GM18519 (cell line): ENCODE results near the gene TDRD12.
"Not testable (repeated sequence)": the region's sequence is repeated elsewhere in the genome, so short reads cannot be mapped to it uniquely, and the experiment has no call there.

Experiments
- ATAC-seq: cut with Tn5 transposase; IDR thresholded peaks from one replicate; pipeline ENCODE4 v1.9.1; 2021; ENCODE audit warnings: mild to moderate bottlenecking, moderate library complexity; ENCODE audit not compliant: unreplicated experiment, low FRiP score

The TDRD12 gene

DNA sequence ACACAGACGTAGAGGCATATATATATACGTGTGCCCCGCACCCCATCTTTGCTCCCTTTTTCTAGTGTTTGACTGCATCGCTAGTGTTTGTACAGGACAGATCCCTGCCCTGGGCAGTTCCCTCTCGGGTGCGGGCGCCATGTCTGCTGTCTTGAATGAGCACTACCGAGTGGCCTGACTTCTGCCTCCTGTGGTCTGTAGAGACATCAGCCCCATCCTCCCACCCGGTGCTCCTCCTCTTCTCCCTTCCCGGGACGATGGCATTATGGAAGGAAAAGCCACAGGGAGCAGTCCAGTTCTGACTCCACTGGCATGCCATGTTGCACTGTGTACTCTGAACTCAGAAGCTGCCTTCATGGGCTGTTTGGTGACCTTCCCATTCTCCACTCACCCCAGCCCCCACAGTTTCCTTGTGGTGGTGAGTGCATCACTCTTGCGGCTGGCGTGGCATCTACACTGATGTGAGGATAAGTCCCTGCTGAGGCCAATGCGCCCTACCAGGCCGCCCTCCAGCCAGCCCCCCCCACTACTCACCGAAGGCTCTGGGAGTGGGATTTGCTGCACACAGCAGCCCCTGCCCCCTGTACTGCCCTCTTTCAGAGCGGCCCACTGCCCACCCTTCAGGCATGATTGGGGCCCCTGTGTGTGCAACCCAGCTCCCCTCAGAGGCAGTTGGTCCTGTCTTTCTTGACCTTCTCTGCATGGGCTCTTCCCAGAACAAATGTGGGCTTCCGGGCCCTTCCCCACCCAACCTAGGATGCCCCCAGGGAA lies 25.2 kb downstream of the TDRD12 start:
- no peak for ATAC-seq

DNA sequence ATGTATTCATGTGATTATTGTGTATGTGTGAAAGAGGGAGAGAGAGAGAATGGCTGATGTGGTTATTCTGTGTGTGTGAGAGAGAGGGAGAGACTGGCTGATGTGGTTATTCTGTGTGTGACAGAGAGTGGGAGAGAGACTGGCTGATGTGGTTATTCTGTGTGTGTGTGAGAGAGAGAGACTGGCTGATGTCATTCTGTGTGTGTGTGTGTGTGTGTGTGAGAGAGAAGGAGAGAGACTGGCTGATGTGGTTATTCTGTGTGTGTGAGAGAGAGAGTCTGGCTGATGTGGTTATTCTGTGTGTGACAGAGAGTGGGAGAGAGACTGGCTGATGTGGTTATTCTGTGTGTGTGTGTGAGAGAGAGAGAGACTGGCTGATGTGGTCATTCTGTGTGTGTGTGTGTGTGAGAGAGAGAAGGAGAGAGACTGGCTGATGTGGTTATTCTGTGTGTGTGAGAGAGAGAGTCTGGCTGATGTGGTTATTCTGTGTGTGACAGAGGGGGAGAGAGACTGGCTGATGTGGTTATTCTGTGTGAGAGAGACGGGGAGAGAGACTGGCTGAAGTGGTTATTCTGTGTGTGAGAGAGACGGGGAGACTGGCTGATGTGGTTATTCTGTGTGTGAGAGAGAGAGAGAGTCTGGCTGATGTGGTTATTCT lies 26.2 kb downstream of the TDRD12 start:
- ATAC-seq = not testable (repeated sequence)

- ATAC-seq = not testable (repeated sequence)
Measured at GRCh38 chr19:32746631-32747196, 27.1 kb downstream of the TDRD12 start.

DNA sequence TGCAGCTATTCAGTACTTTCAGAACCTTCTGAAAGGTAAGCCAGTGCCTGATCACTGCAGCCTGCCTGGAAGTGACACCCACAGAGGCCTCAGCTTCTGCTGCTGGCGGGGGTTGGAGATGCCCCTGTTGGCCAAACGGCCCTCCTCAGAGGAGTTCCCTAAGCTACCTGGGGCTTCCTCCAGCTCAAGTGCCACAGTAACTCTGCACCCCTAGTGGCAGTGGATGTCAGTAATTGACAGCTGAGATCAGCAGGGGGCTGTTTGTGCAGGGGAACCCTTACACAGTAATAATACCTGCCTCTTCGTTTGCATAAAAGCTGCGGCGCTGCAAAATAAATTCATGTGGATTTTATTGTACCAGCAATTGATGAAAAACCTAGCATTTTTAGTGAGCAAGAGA lies 28.9 kb downstream of the TDRD12 start:
- no peak for ATAC-seq

GRCh38 chr19:32748948-32749347 lies 29.4 kb downstream of the TDRD12 start:
- no peak for ATAC-seq

DNA sequence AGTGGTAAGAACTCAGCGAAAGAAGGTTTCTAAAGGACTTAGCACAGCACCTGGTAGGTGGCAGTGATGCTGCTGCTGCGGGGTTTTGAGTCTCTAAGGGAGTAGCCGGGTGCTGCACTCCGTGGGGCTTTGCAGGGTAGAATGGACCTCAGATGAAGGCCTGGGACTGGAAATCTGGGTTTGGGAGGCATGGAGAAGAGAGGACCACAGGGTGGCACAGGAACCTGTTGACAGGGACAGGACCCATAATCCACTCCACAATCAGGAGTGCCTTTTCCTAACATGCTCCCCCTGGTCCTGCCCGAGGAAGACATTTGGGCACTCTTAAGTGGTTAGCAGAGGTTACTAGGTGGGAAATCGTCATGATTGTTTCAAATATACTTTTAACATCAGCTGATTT lies 29.8 kb downstream of the TDRD12 start:
- no peak for ATAC-seq

GRCh38 chr19:32750441-32751055 lies 31.0 kb downstream of the TDRD12 start:
- ATAC-seq = no peak

DNA sequence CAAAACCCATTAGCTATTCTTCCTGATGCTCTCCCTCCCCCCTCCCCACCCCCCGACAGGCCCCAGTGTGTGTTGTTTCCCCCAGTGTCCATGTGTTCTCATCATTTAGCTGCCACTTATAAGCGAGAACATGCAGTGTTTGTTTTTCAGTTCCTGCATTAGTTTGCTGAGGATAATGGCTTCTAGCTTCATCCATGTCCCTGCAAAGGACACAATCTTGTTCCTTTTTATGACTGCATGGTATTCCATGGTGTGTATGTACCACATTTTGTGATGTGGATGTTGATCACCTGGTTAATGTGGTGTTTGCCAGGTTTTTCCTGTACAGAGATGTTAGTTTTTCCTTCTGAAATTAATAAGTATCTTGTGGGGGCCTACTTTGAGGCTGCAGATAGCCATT lies 31.5 kb downstream of the TDRD12 start:
- ATAC-seq = no peak

- no peak for ATAC-seq
Measured at GRCh38 chr19:32757189-32757588, 37.6 kb downstream of the TDRD12 start.

GRCh38 chr19:32765365-32765764 lies 45.8 kb downstream of the TDRD12 start:
- not testable (repeated sequence) for ATAC-seq

DNA sequence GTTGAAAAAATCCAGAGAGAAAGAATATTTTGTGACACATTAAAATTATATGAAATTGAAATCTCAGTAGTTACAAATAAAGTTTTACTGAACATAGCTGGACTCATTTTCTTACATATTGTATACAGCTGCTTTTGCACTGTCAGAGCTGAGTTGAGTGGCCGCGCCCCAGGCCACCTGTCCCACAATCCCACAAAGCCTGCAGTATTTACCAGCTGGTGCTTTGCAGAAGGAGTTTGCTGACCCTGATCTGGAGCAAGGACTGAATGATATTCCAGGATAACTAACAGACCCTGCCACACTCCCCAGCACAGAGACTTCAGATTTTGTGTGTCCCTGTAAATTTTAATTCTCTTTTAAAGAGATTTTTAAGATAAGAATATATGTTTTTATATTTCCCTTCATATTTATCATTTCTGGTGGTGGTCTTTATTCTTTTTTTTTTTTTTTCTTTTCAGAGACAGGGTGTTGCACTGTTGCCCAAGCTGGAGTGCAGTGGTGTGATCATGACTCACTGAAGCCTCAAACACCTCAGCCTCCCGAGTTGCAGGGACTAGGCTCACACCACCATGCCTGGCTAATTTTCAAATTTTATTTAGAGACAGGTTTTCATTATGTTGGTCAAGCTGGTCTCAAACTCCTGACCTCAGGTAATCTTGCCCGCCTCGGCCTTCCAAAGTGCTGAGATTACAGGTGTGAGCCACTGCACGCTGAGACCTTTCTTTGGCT lies 48.5 kb downstream of the TDRD12 start:
- ATAC-seq = no peak

DNA sequence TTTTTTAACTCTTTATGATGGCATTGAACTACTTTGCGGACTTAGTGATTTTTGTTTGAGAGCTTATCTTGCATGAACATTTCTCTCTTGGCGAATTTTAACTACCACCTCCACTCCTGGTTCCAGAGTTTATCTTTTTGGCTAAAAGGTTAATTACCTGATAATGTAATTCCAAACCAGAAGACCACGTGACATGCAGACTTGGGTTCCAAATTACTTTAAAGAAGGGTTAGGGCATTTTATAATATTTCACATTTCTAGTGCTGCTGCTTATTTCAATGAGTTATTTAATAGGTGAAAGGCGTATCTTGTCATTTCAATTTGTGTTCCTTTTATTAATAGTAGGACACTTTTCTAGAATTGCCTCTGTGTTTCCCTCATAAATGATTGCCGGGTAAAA lies 52.0 kb downstream of the TDRD12 start:
- no peak for ATAC-seq

DNA sequence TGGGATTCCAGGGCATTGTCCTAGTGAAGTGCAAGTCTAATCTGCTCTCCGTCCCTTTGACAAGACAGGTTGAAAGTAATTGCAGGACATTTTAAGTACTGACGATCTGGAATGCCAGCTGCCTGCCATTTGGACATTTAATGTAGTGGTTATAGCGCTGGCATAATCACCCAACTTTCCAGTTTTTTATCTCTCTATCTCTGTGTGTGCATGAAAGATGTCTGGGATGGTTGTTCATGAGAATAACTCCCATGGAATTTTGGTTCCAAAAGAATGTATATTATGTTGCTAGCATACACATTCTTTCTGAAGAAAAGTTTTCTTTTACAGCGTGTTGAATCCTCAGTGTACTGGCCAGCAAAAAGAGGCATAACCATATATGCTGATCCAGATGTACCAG lies 53.6 kb downstream of the TDRD12 start:
- no peak for ATAC-seq

DNA sequence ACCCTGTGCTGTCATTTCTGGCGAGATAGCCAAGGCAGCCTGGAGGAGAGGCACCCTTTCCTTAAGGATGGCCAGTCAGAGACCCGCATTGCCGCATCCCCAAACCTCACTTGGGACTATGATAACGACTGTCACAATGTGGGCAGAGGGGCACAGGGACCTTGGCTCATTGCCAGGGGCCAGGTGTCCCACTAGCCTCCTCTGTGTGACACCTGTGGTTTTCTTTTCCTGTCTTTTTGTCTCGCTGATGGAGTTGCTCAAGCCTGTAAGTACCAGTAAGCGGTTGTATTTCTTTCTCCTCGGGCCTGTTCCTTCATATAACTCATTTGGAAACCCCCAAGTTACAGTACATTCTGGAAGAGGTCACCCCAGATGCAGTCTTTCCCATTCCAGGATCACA lies 59.5 kb downstream of the TDRD12 start:
- ATAC-seq = no peak

GRCh38 chr19:32781280-32781679 lies 61.7 kb downstream of the TDRD12 start:
- no peak for ATAC-seq

- not testable (repeated sequence) for ATAC-seq
Measured at GRCh38 chr19:32782089-32782488, 62.5 kb downstream of the TDRD12 start.

DNA sequence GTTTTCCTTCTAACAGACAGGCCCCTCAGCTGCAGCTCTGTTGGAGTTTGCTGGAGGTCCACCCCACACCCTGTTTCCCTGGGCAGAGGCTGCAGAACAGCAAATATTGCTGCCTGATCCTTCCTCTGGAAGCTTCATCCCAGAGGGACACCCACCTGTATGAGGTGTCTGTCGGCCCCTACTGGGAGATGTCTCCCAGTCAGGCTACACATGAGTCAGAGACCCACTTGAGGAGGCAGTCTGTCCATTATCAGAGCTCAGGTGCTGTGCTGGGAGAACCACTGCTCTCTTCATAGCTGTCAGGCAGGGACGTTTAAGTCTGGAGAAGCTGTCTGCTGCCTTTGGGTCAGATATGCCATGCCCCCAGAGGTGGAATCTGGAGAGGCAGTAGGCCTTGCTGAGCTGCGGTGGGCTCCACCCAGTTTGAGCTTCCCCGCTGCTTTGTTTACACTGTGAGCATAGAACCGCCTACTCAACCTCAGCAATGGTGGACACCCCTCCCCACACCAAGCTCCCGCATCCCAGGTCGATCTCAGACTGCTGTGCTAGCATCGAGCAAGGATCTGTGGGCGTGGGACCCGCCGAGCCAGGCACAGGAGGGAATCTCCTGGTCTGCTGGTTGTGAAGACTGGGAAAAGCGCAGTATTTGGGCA lies 67.7 kb downstream of the TDRD12 start:
- ATAC-seq = not testable (repeated sequence)

DNA sequence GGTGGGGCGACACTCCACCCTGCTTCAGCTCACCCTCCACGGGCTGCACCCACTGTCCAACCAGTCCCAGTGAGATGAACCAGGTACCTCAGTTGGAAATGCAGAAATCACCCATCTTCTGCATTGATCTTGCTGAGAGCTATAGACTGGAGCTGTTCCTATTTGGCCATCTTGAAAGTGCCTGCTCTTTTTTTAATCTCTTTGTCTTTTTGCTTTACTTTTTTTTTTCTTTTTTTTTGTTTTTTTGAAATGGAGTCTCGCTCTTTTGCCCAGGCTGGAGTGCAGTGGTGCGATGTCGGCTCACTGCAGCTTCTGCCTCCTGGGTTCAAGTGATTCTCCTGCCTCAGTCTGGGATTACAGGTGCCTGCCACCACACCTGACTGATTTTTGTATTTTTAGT lies 68.3 kb downstream of the TDRD12 start:
- ATAC-seq = not testable (repeated sequence)

GRCh38 chr19:32789429-32789828 lies 69.9 kb downstream of the TDRD12 start:
- no peak for ATAC-seq

GRCh38 chr19:32798201-32798600 lies 78.6 kb downstream of the TDRD12 start:
- ATAC-seq = no peak
